Endothelial cell (in vitro differentiated cells): ENCODE data around the gene CC2D2A. TPM values are rescaled to one million over a fixed set of nuclear protein-coding genes. Genes with fewer than 3 reads are reported as not detected.

Source experiments
- DNase-seq: peaks from one replicate; pipeline ENCODE4 v3.0.0; 2021; ENCODE audit warnings: low spot score
- H3K27ac Mint-ChIP-seq: one replicate; pipeline ENCODE4 v1.8.0; 2021; ENCODE audit warnings: mixed read lengths, inconsistent platforms; ENCODE audit not compliant: unreplicated experiment
- H3K27me3 Mint-ChIP-seq: one replicate; pipeline ENCODE4 v1.8.0; 2021; ENCODE audit warnings: mild to moderate bottlenecking, moderate library complexity, mixed read lengths, inconsistent platforms; ENCODE audit not compliant: unreplicated experiment
- H3K36me3 Mint-ChIP-seq: one replicate; pipeline ENCODE4 v1.8.0; 2021; ENCODE audit warnings: mild to moderate bottlenecking, low read depth, mixed read lengths, inconsistent platforms; ENCODE audit not compliant: unreplicated experiment
- H3K4me1 Mint-ChIP-seq: one replicate; pipeline ENCODE4 v1.8.0; 2021; ENCODE audit warnings: mild to moderate bottlenecking, mixed read lengths, inconsistent platforms; ENCODE audit not compliant: unreplicated experiment
- H3K4me3 Mint-ChIP-seq: one replicate; pipeline ENCODE4 v1.8.0; 2021; ENCODE audit warnings: mild to moderate bottlenecking, mixed read lengths, inconsistent platforms; ENCODE audit not compliant: unreplicated experiment
- H3K9me3 Mint-ChIP-seq: one replicate; pipeline ENCODE4 v1.8.0; 2021; ENCODE audit warnings: mixed read lengths, inconsistent platforms; ENCODE audit not compliant: unreplicated experiment
- CTCF ChIP-seq: fragments of 200-600 bp; sonication (generic); IDR thresholded peaks from one replicate; pipeline ENCODE4 v1.5.0; 2021; ENCODE audit warnings: antibody characterized with exemption; ENCODE audit not compliant: unreplicated experiment
- total RNA-seq: library from RNA; stranded (reverse); fragmentation: NEBNext Ultra II Directional; extraction: Animal tissue kit (Norgen Biotek cat#: 25700); gene quantifications from one replicate; pipeline ENCODE4 v1.2.1, GENCODE V29; 2021; ENCODE audit not compliant: unreplicated experiment

The CC2D2A gene
- total RNA-seq, 1 donor from 2014 or later: 43.0 TPM

- no peaks in the 10 kb centered on the region for H3K27me3 Mint-ChIP-seq
- H3K36me3 Mint-ChIP-seq: peaks cover 4% of the 10 kb centered on the region
- H3K27ac Mint-ChIP-seq: no peak overlapping the region
- H3K4me3 Mint-ChIP-seq: no peak overlapping the region
- H3K4me1 Mint-ChIP-seq: no peaks in the 10 kb centered on the region
- no peak for TF ChIP-seq CTCF
- no peak for DNase-seq
- H3K9me3 Mint-ChIP-seq: no peaks in the 10 kb centered on the region
Measured at GRCh38 chr4:15550491-15550890, 80.8 kb downstream of the CC2D2A start.

- no peak for TF ChIP-seq CTCF
- no peaks in the 10 kb centered on the region for H3K27me3 Mint-ChIP-seq
- DNase-seq: no peak
- no peaks in the 10 kb centered on the region for H3K9me3 Mint-ChIP-seq
- H3K36me3 Mint-ChIP-seq: peaks cover 10% of the 10 kb centered on the region
- H3K4me3 Mint-ChIP-seq: no peak overlapping the region
- H3K27ac Mint-ChIP-seq: no peak overlapping the region
- no peaks in the 10 kb centered on the region for H3K4me1 Mint-ChIP-seq
Measured at GRCh38 chr4:15551740-15552446, 82.2 kb downstream of the CC2D2A start.

GRCh38 chr4:15552557-15553362, 83.1 kb downstream of the CC2D2A start:
- H3K27ac Mint-ChIP-seq: no peak overlapping the region
- H3K9me3 Mint-ChIP-seq: no peaks in the 10 kb centered on the region
- no peak for DNase-seq
- H3K36me3 Mint-ChIP-seq: peaks cover 10% of the 10 kb centered on the region
- no peaks in the 10 kb centered on the region for H3K4me1 Mint-ChIP-seq
- no peak for TF ChIP-seq CTCF
- no peak overlapping the region for H3K4me3 Mint-ChIP-seq
- H3K27me3 Mint-ChIP-seq: peaks cover 2% of the 10 kb centered on the region

GRCh38 chr4:15556511-15557092, 86.9 kb downstream of the CC2D2A start:
- TF ChIP-seq CTCF: no peak

More at GRCh38 chr4:15556511-15557092, 86.9 kb downstream of the CC2D2A start:
- Mint-ChIP-seq H3K4me1 (no peaks in the 10 kb centered on the region), H3K27me3 (peaks cover 3% of the 10 kb centered on the region), H3K9me3 (no peaks in the 10 kb centered on the region), H3K27ac (no peak overlapping the region), H3K36me3 (peaks cover 11% of the 10 kb centered on the region), H3K4me3 (no peak overlapping the region)
- no peak for DNase-seq
